Measurements from ENCODE around the gene TCF12.

Gene TCF12

GRCh38 chr15:57273402-57273801 is 355.0 kb downstream of the TCF12 start:
- no peak for DNase-seq

- DNase-seq, result no peak
Observed at GRCh38 chr15:57278439-57278838, 360.0 kb downstream of the TCF12 start.

DNA sequence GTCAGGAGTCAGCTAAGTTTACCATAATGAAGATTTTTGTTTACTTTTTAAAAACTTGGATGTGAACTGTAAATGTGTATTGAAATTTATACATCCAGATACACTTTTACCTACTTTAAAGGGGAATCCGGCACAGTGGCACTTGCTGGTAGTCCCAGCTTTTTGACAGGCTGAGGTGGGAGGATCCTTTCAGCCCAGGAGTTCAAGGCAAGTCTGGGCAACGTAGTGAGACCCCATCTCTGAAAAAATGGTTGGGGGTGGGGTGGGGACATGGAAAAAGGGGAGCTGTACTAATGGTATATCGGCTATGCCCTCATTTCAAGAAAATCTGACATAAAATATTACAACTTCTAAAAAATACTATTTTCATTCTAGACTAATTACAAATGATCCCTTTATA is 362.0 kb downstream of the TCF12 start:
- DNase-seq, result no peak

DNA sequence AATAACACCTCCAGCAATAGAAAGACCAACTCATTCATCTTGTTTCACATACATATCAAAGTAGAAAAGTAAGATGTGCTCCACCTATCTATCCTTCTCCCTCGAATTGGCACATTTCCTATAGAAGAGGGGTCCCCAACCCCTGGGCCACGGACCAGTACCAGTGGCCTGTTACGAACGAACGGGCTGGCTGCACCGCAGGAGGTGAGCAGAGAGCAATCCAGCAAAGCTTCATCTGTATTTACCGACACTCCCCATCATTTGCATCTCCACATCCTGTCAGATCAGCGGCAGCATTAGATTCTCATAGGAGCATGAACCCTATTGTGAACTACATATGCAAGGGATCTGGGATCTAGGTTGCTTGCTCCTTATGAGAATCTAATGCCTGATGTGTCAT is 362.9 kb downstream of the TCF12 start:
- DNase-seq, result no peak

- no peak for DNase-seq
Observed at GRCh38 chr15:57282686-57283085, 364.2 kb downstream of the TCF12 start.

- no peak for DNase-seq
Observed at GRCh38 chr15:57283774-57284503, 365.5 kb downstream of the TCF12 start.

GRCh38 chr15:57284535-57284934 is 366.1 kb downstream of the TCF12 start:
- no peak for DNase-seq

DNA sequence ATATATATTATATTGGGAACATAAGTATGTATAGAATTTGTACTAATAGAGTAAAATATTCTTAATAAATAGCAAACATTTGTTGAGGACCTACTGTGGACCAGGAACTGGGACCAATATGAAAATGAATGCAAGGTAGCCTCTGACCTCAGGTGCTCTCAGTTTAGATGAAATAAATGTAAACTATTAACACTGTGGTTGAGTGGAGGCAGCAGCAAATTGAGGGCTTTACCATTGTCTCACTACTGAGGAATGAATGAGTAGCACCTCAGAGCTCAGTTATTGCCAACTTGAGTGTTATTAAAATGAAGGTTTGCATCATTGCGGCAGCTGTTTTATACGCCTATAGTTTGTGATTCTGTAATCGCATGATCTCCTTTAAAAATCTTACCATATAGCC is 366.9 kb downstream of the TCF12 start:
- no peak for DNase-seq

GRCh38 chr15:57286446-57287122 is 368.1 kb downstream of the TCF12 start:
- DNase-seq, result no peak

- DNase-seq, result no peak
Observed at GRCh38 chr15:57287123-57287521, 368.7 kb downstream of the TCF12 start.

DNA sequence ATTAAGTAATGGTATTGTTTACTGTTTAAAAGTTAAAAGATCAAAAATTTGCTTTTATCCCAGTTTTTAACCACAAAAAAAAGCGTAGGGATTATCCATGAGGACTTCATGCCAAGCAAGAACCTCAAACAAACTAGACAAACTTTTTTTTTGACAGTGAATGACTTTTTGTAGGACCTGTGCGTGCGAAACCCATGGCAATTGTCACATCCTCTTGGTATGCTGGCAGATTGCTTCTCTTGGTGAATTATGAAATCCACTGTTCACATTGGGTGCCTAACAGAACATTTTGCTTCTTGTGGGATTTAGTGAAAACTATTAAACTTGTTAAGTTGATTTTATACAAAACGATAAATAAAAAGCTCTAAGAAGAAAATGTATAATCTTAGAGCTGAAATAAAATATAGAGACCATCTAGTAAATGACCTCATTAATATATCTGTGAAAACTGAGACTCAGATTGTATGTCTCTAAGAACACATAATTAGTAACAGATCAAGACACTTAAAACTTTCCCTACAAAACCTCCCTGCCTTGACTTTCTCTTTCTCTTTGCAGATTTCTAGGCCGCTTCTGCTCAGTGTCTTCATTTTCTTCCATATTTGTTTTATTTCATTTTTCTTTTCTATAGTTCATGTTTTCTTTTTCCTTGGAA is 370.6 kb downstream of the TCF12 start:
- DNase-seq, result no peak

DNA sequence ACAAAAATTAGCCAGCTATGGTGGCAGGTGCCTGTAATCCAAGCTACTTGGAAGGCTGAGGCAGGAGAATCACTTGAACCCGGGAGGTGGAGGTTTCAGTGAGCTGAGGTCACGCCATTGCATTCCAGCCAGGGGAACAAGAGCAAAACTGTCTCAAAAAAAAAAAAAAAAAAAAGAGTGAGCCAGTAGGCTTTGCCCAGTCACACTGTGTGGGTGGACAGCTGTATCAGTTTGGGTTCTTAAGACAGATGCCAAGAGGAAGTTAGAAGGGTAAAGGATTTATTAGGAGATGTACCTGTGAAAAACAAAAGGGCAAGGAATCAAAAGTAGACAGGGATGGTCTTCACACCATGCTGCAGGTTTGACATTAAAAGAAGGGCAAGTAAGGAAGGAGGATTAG is 371.7 kb downstream of the TCF12 start:
- no peak for DNase-seq

- DNase-seq, result no peak
Observed at GRCh38 chr15:57290826-57291225, 372.4 kb downstream of the TCF12 start.

DNA sequence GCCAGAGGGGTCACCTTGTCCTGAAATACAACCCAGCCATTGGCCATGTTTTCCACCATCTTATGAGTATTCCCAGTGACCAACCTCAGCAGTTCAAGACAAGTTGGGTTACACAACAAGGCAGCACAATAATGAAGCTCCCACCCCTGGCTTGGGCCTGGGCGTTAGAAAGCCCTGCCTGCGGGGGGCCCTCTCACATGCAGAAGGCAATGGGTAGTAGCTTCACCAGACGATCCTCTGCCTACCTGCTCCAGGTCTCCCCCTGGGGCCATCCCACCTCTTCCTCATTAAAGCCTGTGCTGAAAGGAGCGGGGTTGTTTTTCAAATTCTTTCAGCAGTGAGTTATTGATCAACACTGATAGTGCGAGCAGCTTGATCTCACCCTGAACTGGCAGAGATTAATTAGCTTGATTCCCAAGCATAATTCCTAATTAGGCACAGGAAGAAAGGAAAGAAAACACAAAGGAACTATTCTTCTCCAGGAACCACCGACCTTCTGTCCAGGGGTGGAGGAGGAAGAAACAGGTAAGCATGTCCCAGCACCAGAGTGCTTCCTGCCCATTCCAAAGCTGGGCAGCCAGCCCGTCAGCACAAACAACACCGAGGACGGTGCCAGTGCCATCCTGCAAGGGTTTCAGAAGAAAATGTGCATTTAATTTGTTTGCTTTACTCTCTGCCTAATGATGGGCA is 378.2 kb downstream of the TCF12 start:
- DNase-seq, result no peak

GRCh38 chr15:57297163-57297593 is 378.7 kb downstream of the TCF12 start:
- DNase-seq, result no peak

DNA sequence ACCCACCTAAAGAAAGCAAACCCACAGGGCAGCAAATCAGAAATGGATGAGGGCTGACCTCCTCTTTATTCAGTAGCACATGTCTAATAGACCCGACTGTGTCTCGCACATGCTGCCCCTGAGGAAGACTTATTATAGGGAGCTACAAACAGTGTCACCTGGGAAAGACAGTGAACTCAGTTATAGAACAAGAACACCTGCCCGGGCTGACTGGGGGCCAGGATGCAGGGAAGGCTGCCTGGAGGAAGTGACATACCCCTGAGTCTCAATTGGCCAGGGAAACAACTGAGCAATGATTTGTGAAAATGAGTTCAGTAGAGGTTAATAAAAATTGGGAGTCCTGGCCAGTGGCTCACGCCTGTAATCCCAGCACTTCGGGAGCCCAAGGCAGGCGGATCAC is 379.2 kb downstream of the TCF12 start:
- DNase-seq, result no peak

DNA sequence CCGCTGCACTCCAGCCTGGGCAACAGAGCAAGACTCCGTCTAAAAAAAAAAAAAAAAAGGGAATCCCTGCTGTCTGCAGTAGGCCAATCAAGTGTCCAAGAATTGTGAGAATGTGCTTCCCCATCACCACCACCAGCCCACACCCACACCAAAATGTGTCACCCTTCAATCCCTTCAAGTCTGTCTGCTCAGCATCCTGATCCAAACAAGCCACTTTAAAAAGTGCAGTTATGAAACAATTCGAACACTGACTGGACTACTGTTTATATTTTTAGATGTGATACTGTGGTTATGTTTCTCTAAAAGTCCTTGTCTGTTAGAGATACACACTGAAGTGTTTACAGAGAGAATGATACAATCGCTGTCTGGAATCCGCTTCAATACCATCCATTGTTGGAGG is 379.8 kb downstream of the TCF12 start:
- no peak for DNase-seq

DNA sequence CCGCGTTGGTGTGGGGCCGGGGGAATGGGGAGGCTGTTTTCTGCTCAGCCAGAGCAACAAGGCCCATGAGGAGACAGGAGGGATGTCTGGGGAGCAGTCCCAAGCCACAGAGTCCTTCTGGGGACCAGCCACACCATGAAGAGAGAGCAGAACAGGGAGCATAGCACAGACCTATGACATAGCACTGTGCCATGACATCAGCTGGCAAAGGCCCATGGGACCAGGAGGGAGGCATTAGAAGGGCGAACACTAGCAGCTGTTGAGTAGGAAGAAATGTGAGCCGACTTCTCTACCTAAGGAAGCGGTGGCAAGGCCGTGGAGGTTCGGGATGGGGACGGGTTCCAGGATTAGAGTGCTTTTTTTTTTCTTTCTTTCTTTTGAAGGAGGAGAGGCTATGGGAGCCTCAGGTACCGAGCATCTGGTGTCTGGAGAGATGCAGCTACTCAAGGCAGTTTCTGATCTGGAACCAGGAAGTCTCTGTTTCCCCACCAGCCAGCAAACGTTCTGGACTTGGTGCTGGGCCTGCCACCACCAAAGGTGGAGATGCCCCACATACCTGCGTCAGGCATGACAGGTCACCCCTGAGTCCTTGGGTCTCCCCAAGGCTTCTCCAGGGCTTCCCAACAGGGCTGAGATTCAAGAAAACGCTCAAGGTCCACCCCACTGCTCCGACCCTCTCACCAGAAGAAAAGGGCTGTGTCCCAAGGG is 380.6 kb downstream of the TCF12 start:
- no peak for DNase-seq

DNA sequence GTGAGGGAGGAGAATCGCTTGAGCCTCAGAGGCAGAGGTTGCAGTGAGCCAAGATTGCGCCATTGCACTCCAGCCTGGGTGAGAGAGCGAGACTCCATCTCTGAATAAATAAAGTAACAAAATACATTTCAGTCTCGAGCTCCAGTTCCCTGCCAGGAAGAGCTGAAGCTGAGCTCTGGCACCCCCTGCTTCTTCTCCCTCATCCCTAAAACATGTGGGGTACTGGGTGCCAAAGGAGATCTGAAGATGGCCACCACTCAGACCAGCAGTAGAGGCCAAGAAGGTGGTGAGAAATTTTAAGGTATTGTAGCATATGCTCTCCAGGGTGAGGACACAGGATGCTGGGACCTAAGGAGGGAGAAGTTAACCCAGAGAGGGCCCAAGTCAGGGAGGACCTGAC is 382.9 kb downstream of the TCF12 start:
- DNase-seq, result no peak

GRCh38 chr15:57302640-57303257 is 384.3 kb downstream of the TCF12 start:
- DNase-seq, result no peak

DNA sequence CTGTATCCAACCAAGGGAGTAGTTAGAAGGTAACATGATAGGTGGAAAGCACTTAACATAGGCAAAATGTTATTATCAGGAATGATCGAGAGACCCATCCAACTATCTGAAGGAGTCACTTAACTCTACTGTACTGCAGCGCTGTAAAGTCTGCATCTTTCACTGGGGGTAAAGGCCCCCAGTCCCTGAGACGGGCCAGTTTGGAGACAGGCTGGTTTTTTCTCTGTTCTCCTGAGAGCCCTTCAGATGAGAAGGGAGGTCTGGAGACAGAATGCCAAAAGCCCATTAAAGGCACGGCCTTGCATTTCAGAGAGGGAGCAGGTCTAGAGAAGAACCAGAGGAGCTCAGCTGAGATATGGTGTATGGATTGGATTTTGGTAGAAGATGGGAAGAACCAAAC is 386.6 kb downstream of the TCF12 start:
- DNase-seq, result no peak

GRCh38 chr15:57306161-57306943 is 387.9 kb downstream of the TCF12 start:
- DNase-seq, result peak; percentile 87

Measured in midbrain (tissue), 1 donor.